Measurements from ENCODE around the gene RAB11FIP5. TPM values are rescaled to one million over a fixed set of nuclear protein-coding genes. Genes with fewer than 3 reads are reported as not detected.

Gene RAB11FIP5
- total RNA-seq, result 45.1 and 56.6 TPM in 2 replicates

DNA sequence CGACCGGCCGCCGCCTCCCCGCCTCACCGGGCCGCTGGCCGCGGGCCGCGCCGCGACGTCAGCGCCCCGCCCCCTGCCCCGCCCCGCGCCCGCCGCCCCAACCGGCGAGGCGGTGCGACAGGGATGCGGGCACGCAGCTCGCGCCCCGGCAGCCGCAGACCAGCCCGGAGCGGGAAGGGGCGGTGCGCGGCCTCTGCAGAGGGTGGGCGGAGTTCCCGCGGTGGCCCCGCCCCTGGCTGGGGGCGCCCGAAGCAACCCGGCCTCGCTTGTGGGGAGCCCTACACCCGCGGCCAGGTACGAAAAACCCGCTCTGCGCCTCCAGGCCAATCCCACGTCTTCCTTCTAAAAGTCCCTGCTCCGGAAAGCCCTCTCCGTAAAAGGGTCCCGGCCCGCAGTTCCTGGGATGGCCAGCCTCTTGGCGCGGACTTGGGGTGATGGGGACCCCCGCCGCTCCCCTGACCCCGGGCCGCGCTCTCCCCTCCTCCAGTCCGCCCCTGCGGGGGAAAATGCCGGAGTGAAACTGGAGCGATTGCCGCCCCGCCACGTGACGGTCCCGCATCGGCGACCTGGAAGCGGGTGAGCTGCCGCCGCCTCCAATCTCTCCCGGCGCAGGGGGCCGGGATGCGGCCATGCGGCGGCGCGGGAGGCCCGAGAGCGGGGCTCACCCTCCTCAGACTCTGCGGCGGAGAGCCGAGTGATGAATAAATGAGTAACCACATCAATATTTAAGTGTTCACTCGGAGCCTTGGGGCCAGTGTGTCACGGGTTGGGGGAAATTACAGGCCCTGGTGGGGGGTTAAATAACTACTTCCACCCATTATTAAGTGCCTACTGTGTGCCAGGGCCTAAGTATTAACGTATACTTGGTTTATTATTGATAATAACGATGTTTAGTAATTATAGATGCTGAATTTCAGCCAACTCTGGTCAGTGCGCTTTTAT is at the start of gene RAB11FIP5:
RAB11FIP5 (minus strand) TSS at position 36 of the 942 bp plus-strand sequence. CDS start 171 bp downstream, outside the sequence.

GRCh38 chr2:73071360-73072128 is 41.2 kb downstream of the RAB11FIP5 start, which contains the start of gene SFXN5:
TSS of gene SFXN5 (minus strand) at chr2:73071712. CDS start at chr2:73071705, 7 bp downstream.

Other genes starting within 250 kb of the RAB11FIP5 start
- gene SPR, start 225.5 kb downstream of the RAB11FIP5 start, total RNA-seq, result 35.9 and 40.7 TPM in 2 replicates
- gene EMX1, start 195.4 kb downstream of the RAB11FIP5 start, total RNA-seq, result not detected in 2 replicates
- 16.0 and 19.1 TPM in 2 replicates for gene SFXN5, start 41.2 kb downstream of the RAB11FIP5 start, total RNA-seq
- not detected in 2 replicates for gene NOTO, start 89.6 kb upstream of the RAB11FIP5 start, total RNA-seq
- gene SMYD5, start 101.3 kb upstream of the RAB11FIP5 start, total RNA-seq, result 16.1 and 23.0 TPM in 2 replicates
- gene PRADC1, start 120.3 kb upstream of the RAB11FIP5 start, total RNA-seq, result 14.5 and 21.0 TPM in 2 replicates
- gene CCT7, start 121.4 kb upstream of the RAB11FIP5 start, total RNA-seq, result 486 and 504 TPM in 2 replicates
- gene FBXO41, start 171.5 kb upstream of the RAB11FIP5 start, total RNA-seq, result 0.66 and 1.7 TPM in 2 replicates
- gene EGR4, start 180.6 kb upstream of the RAB11FIP5 start, total RNA-seq, result not detected in 2 replicates